NCI-H524 treated with DMSO at 0.1 percent for 48 hours (cell line): ENCODE measurements around the gene TIMM9.
"Not testable (repeated sequence)": the region's sequence is repeated elsewhere in the genome, so short reads cannot be mapped to it uniquely, and the experiment has no call there.

Experiments used
- DNase-seq: peaks from one replicate; lab custom pipeline; 2025; lab: John Stamatoyannopoulos, UW

TIMM9 gene

GRCh38 chr14:58398495-58398894 lies 28.8 kb downstream of the TIMM9 start:
- DNase-seq = no peak

DNA sequence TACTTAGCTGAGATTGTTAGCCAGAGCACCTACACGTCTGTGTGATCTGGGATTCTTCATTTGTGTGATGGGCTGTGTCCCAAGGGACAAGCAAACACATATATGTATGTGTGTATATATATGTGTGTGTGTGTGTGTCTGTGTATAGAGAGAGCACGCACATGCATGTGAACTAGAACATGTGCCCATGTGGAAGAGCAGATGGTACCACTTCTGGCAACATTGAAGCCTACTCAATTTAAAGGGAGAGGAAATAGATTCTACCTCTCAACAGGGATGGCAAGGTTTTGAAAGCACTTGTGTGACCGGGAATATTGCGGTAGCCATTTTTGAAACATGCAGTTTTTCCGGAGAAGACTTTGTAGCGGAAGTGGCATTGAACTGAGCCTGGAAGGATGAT lies 30.2 kb downstream of the TIMM9 start:
- no peak for DNase-seq

DNA sequence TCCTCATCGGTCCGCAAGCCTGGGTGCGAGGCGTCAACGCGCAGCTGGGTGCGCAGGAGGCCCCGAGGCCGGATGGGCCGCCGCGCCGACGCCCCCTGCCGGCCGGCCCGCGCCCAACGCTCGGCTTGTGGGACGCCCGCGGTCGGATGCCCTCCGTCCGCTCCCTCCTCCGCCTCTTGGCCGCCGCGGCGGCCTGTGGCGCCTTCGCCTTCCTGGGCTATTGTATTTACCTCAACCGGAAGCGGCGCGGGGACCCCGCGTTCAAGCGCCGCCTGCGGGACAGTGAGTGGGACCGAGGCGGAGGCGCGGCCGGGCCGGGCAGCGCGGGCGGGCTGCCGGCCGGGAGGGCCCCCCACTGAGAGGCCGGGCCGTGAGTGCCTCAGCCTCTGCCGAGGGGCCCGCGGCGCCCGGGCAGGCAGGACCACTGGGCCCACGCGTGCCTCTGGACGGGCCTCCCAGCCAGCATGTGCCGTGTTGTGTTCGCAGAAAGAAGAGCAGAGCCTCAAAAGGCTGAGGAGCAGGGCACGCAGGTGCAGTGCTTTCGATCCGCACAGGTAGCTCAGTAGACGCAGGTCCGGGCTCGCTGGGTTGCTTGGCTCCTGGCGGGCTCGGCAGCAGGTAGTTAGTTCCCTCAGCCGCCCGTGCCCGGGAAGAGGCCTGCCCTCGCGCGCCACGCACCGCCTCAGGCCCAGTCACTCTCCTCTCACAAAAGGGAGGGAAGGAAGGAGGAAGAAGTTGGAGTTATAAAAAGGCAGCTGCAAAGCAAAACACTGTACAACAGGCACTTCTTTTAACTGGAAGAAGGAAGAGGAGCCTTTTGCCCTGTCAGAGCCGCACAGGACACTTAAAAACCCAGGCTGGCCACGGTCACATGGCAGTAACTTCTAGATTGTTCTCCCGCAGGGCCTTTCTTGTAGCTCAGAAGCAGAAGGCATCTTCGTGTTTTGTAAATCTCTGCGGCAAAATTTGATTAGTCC lies 31.2 kb downstream of the TIMM9 start, which contains the start of gene TOMM20L:
TSS of gene TOMM20L (plus strand) at position 119 of the 977 bp plus-strand sequence. CDS start at position 147, 28 bp downstream.
- DNase-seq = no peak

DNA sequence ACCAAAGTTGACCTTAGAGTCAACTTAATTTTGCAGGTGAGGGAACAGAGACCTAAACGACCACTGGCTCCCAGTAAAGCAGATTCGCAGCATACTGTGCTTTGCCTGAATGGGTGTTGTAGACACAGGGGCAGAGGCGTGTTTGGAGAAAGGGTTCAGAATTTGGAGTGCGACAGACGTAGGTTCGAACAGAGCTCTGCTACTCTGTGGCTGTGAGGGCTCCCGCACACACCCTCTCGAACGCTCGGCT lies 31.8 kb downstream of the TIMM9 start:
- DNase-seq = no peak

- no peak for DNase-seq
Observed at GRCh38 chr14:58390830-58391229, 36.5 kb downstream of the TIMM9 start.

DNA sequence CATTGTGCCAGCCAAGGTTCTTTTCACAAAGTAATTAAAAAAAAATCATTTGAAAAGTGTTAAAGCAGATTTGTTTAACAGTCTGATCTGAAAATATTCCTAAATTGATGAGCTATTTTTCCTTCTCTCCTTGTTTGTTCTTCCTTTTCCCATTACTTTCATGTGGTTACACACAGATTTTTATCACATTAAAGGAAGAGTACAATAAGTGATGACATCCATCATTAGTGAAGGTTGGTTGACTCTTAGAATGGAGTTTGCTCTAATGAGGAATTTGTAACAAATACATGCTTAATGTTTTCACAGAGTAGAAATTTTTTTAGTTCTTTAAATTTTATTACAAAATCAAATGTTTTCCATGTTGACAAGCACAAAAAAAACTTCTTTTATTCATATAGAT lies 50.5 kb downstream of the TIMM9 start:
- no peak for DNase-seq

DNA sequence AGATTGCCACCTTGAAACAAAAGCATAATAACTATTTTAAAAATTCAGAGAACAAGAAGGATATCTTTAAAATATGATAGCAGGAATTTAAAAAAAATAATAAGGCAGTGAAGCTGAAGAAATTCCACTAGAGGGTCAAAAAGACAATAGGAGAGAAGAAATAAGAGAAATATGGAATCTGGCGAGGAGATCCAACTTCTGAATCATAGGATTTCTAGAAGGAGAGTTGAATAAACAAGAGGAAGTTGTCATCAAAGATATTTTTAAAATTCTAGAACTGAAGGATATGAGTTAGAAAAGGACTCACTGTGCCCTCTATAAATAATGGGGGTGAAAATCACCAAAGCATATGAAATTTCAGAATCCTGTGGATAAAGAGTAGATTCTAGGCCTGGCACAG lies 58.4 kb downstream of the TIMM9 start:
- no peak for DNase-seq

DNA sequence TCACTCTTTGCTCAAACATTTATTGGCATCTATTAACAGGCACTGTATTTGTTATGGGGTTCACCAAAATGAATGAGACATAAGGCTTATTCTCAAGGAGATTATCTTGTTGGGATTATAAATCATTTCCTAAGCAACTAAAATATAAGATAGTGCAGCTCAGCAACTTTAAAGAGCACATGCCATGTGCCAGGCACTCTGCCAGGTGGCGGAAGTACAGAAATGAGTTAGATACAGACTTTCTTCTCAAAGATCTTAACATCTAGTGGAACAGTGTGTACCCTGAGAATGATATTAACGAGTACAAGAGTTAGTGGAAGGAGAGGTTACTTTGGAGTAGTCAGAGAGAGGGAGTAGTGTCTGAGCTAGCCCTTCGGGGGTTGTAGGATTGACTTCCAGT lies 60.0 kb downstream of the TIMM9 start:
- no peak for DNase-seq

DNA sequence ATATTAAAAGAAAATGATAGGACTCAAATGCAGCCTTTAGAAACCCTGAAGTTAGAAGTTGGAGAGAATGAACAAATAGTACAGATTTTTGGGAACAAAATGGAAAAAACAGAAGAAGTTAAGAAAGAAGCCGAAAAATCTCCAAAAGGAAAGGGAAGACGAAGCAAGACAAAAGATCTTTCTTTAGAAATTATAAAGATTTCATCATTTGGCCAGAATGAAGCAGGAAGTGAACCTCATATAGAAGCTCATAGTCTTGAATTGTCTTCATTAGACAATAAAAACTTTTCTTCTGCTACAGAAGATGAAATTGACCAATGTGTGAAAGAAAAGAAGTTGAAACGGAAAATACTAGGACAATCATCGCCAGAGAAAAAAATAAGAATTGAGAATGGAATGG lies 63.0 kb downstream of the TIMM9 start:
- no peak for DNase-seq

DNA sequence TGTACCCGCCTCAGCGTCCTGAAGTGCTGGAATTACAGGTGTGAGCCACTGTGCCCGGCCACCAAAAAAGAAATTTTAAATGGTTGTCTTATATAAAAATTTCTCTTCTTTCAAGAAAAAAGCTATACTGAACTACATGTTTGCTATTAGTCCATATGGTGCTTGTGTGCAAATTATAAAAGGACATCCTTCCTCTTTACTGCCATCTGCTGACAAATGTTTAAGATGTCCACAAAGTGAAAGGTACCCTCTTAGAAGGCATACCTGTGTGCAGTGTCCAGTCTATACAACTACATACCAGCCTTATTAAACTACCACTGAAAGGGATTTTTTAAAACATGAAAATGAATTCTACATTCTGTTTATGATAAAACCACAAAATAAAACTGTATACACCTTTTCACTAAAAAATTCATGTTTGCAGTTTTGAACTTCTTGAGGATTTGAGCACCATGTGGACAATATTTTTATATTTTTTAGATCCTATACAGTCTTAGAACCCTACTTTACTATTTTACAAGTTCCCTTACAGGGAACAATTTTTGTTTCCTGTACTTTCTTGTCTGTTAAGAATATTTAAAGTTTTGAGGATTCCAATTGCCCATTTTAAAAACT lies 64.4 kb downstream of the TIMM9 start:
- DNase-seq = peak; percentile 32

DNA sequence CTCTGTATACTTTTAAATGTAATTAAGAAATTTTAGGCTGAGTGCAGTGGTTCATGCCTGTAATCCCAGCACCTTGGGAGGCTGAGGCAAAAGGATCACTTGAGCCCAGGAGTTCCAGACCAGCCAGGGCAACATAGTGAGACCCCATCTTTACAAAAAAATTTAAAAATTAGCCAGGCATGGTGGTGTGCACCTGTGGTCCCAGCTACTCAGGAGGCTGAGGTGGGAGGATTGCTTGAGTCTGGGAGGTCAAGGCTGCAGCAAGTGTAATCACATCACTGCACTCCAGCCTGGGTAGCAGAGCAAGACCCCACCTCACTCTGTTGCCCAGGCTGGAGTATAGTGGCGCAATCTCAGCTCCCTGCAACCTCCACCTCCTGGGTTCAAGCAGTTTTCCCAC lies 65.1 kb downstream of the TIMM9 start:
- DNase-seq = not testable (repeated sequence)
